ENCODE data around the gene RGL2.

DNA sequence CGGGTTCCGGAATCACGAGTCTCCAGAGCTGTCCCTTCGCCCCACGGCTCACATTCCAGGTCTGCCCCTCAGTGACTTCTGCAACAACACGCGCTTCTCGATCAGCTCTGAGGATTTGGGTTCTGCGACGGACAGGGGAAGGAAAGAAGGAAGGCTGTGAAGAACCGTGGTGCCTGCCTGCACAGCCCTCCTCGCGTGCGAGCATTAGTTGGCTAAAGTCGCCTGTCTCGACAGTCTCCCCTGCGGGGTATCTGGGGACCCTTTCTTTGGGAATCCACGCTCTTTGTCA is 50.2 kb downstream of the RGL2 start:
- TF ChIP-seq, protein P1, sequence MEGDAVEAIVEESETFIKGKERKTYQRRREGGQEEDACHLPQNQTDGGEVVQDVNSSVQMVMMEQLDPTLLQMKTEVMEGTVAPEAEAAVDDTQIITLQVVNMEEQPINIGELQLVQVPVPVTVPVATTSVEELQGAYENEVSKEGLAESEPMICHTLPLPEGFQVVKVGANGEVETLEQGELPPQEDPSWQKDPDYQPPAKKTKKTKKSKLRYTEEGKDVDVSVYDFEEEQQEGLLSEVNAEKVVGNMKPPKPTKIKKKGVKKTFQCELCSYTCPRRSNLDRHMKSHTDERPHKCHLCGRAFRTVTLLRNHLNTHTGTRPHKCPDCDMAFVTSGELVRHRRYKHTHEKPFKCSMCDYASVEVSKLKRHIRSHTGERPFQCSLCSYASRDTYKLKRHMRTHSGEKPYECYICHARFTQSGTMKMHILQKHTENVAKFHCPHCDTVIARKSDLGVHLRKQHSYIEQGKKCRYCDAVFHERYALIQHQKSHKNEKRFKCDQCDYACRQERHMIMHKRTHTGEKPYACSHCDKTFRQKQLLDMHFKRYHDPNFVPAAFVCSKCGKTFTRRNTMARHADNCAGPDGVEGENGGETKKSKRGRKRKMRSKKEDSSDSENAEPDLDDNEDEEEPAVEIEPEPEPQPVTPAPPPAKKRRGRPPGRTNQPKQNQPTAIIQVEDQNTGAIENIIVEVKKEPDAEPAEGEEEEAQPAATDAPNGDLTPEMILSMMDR (IDR thresholded peaks at IDR 0.05; ENCODE audit: low read length) = peak; percentile 17; the same call in 1 of the 2 replicates
- TF ChIP-seq EZH2 (IDR thresholded peaks at IDR 0.05; ENCODE audit: borderline replicate concordance, low read length) = no peak

Data from OCI-LY1 (cell line).